LNCaP clone FGC (cell line): ENCODE measurements around the gene DTX2.
"Not testable (repeated sequence)": the region's sequence is repeated elsewhere in the genome, so short reads cannot be mapped to it uniquely, and the experiment has no call there.

ENCODE experiments used
- DNase-seq: peaks from one replicate; pipeline ENCODE4 v3.0.0-alpha.2; 2011; ENCODE audit warnings: low read depth
- H3K4me3 ChIP-seq: 2 replicates; pipeline ENCODE4 v1.5.1; 2011; ENCODE audit warnings: mild to moderate bottlenecking, low read depth, low read length, control low read depth
- TF ChIP-seq, protein P1 (sequence below): IDR thresholded peaks from 2 replicates; pipeline ENCODE4 v1.5.1; 2012; ENCODE audit warnings: mild to moderate bottlenecking; ENCODE audit not compliant: control insufficient read depth, insufficient read depth; ENCODE audit errors: extremely low read depth

The DTX2 gene

DNA sequence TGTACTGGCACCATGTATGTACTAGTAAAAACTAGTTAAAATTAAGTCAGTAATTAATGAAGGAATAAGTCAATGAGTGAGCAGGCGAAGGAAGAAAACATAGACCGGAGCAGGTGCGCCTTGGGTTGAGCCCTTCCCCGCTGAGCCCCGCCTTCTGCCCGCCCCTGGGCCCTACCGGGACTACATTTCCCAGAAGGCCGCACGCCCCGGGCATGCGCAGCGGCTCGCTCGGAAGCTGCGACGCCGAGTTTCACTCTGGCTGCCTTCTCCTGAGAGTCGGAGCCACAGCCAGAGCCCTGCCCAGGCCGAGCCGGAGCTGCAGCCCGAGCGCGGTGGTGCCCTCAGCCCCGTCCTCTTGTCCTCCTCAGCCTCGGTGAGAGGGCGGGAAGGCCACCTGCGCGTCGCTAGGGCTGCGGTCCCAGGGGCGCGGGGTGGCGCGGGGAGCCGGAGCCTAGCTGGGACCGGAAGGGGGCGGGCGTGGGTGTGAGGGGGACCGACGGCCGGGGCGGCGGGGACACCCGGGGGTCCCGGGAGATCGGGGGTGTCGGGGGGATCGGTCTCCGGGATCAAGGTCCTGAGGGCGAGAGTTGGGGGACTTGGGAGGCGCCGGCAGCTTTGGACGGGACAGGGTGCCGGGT lies at the start of gene DTX2:
Gene DTX2, plus strand, starts transcription at position 246 of the 638 bp plus-strand sequence. CDS start 18,801 bp downstream, outside the sequence.
- not testable (repeated sequence) for DNase-seq
- TF ChIP-seq, protein P1, sequence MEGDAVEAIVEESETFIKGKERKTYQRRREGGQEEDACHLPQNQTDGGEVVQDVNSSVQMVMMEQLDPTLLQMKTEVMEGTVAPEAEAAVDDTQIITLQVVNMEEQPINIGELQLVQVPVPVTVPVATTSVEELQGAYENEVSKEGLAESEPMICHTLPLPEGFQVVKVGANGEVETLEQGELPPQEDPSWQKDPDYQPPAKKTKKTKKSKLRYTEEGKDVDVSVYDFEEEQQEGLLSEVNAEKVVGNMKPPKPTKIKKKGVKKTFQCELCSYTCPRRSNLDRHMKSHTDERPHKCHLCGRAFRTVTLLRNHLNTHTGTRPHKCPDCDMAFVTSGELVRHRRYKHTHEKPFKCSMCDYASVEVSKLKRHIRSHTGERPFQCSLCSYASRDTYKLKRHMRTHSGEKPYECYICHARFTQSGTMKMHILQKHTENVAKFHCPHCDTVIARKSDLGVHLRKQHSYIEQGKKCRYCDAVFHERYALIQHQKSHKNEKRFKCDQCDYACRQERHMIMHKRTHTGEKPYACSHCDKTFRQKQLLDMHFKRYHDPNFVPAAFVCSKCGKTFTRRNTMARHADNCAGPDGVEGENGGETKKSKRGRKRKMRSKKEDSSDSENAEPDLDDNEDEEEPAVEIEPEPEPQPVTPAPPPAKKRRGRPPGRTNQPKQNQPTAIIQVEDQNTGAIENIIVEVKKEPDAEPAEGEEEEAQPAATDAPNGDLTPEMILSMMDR, result 0 out of 2 replicates have a peak, but pooled peaks have one; percentile 13
- peak within 1 kb of the TSS; percentile 45 for H3K4me3 ChIP-seq

GRCh38 chr7:76412249-76412648 lies 49.3 kb upstream of the DTX2 start:
- H3K4me3 ChIP-seq, result no peak overlapping the region
- TF ChIP-seq, protein P1, result no peak
- DNase-seq, result no peak

GRCh38 chr7:76417654-76418310 lies 43.7 kb upstream of the DTX2 start:
- not testable (repeated sequence) for H3K4me3 ChIP-seq, DNase-seq

- DNase-seq, result not testable (repeated sequence)
Observed at GRCh38 chr7:76421097-76421496, 40.4 kb upstream of the DTX2 start.

GRCh38 chr7:76423666-76424412 lies 37.7 kb upstream of the DTX2 start:
- TF ChIP-seq, protein P1, result no peak
- no peak overlapping the region for H3K4me3 ChIP-seq
- no peak for DNase-seq

More at GRCh38 chr7:76421097-76421496, 40.4 kb upstream of the DTX2 start:
- H3K4me3 ChIP-seq, result not testable (repeated sequence)

DNA sequence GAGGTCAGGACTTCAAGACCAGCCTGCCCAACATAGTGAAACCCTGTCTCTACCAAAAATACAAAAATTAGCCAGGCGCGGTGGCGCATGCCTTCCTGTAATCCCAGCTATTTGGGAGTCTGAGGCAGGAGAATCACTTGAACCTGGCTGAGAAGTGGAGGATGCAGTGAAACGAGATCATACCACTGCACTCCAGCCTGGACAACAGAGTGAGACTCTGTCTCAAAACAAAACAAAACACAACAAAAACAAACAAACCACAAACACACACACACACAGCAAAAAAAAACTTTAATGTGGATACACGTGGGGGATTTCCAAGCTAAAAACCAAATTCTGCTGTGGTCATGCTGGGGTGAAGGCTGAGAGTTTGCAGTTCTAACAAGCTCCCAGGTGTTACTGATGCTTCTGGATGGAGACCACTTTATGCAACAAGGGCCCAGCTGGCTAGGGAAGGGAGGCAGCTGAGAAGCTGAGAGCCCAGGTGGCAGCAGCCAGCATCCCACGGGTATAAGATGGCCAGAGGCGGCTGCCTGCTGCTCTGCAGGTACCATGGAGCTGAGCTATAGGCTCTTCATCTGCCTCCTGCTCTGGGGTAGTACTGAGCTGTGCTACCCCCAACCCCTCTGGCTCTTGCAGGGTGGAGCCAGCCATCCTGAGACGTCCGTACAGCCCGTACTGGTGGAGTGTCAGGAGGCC lies 36.9 kb upstream of the DTX2 start, which contains the start of gene ZP3:
Gene ZP3, plus strand, starts transcription at position 538 of the 699 bp plus-strand sequence. Its CDS starts 15 bp downstream, at position 553.
- TF ChIP-seq, protein P1, result no peak
- no peak within 1 kb of the TSS for H3K4me3 ChIP-seq
- no peak for DNase-seq

GRCh38 chr7:76425156-76425555 lies 36.4 kb upstream of the DTX2 start:
- TF ChIP-seq, protein P1, result no peak
- DNase-seq, result no peak
- no peak overlapping the region for H3K4me3 ChIP-seq

DNA sequence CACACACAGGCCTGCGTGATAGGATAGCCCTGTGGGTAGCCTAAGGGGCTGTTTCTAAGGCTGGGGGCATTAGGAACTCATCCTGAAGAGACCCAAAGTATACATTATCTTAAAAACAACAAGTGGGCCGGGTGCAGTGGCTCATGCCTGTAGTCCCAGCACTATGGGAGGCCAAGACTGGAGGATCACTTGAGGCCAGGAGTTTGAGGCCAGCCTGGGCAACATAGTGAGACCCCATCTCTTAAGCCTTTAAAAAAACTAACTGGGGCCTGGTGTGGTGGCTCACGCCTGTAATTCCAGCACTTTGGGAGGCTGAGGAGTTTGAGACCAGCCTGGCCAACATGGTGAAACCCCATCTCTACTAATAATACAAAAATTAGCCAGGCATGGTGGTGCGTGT lies 36.0 kb upstream of the DTX2 start:
- DNase-seq, H3K4me3 ChIP-seq: not testable (repeated sequence)
